HEK293 (cell line): ENCODE measurements around the gene GNAQ.

Source experiments
- CTCF ChIA-PET: fragments of 350-600 bp; formaldehyde crosslinking; extraction: SDS; loops from one replicate; lab custom pipeline; 2021; ENCODE audit warnings: antibody characterized with exemption; lab: Yijun Ruan, JAX
- POLR2A ChIA-PET: fragments of 300-600 bp; formaldehyde crosslinking; extraction: SDS; loops from one replicate; lab custom pipeline; 2020; ENCODE audit warnings: antibody characterized with exemption, inconsistent platforms; lab: Yijun Ruan, JAX
- H3K27ac ChIP-seq: fragments of 200-500 bp; sonication (Bioruptor generic); 2 replicates; pipeline ENCODE4 v1.5.1; 2014; ENCODE audit warnings: low read depth, low read length, control low read depth, inconsistent platforms; ENCODE audit errors: extremely low read depth
- H3K36me3 ChIP-seq, 2 experiments: fragments of 200-500 bp in 1 of 2; sonication (Bioruptor generic) in 1 of 2; 1 replicate in 1 of 2; 2 replicates in 1 of 2; pipeline ENCODE4 v1.5.1; 2014 to 2017; ENCODE audit warnings: inconsistent platforms in 2 of 2, low read length in 2 of 2; ENCODE audit not compliant: control insufficient read depth in 2 of 2, insufficient read depth in 1 of 2
- H3K4me1 ChIP-seq: fragments of 200-500 bp; sonication (Bioruptor generic); 2 replicates; pipeline ENCODE4 v1.5.1; 2014; ENCODE audit warnings: mild to moderate bottlenecking, low read length, inconsistent platforms; ENCODE audit not compliant: control insufficient read depth, insufficient read depth
- H3K4me3 ChIP-seq: 2 replicates; pipeline ENCODE4 v1.5.1; 2011; ENCODE audit warnings: low read depth, mild to moderate bottlenecking, control low read depth, low read length, moderate library complexity
- H3K9me3 ChIP-seq: fragments of 200-500 bp; sonication (Bioruptor generic); 2 replicates; pipeline ENCODE4 v1.5.1; 2014; ENCODE audit warnings: low read depth, low read length, inconsistent platforms; ENCODE audit not compliant: control insufficient read depth, insufficient read depth
- YY1 ChIP-seq: fragments of 450-650 bp; formaldehyde crosslinking; IDR thresholded peaks from 2 replicates; pipeline ENCODE4 v1.5.1; 2018; ENCODE audit warnings: missing biosample characterization, missing genetic modification characterization
- ZBTB7A ChIP-seq: fragments of 450-650 bp; formaldehyde crosslinking; IDR thresholded peaks from 2 replicates; pipeline ENCODE4 v1.5.1; 2016; ENCODE audit warnings: low read depth, missing biosample characterization, missing genetic modification characterization
- ZNF132 ChIP-seq: fragments of 450-650 bp; formaldehyde crosslinking; IDR thresholded peaks from 2 replicates; pipeline ENCODE4 v1.5.1; 2017; ENCODE audit warnings: missing biosample characterization, missing genetic modification characterization, borderline replicate concordance
- ZNF280C ChIP-seq: fragments of 450-650 bp; formaldehyde crosslinking; IDR thresholded peaks from 2 replicates; pipeline ENCODE4 v1.5.1; 2016; ENCODE audit warnings: missing biosample characterization, missing genetic modification characterization
- ZNF350 ChIP-seq: fragments of 450-650 bp; formaldehyde crosslinking; IDR thresholded peaks from 2 replicates; pipeline ENCODE4 v1.5.0; 2017; ENCODE audit warnings: missing biosample characterization, mild to moderate bottlenecking, missing genetic modification characterization
- ZNF37A ChIP-seq: fragments of 450-650 bp; IDR thresholded peaks from 2 replicates; pipeline ENCODE4 v1.5.1; 2018; ENCODE audit warnings: missing biosample characterization, missing genetic modification characterization
- ZNF518A ChIP-seq: fragments of 450-650 bp; formaldehyde crosslinking; conservative IDR thresholded peaks from 2 replicates; pipeline ENCODE4 v1.5.1; 2016; ENCODE audit warnings: low read depth, missing biosample characterization, missing genetic modification characterization
- ZNF585B ChIP-seq: fragments of 450-650 bp; formaldehyde crosslinking; IDR thresholded peaks from 2 replicates; pipeline ENCODE4 v1.5.1; 2016; ENCODE audit warnings: missing biosample characterization, missing genetic modification characterization
- ZNF626 ChIP-seq: fragments of 450-650 bp; sonication (Bioruptor Pico); formaldehyde crosslinking; IDR thresholded peaks from 2 replicates; pipeline ENCODE4 v1.5.1; 2018; ENCODE audit warnings: missing biosample characterization, missing genetic modification characterization, inconsistent platforms
- ZNF639 ChIP-seq: fragments of 450-650 bp; formaldehyde crosslinking; IDR thresholded peaks from 2 replicates; pipeline ENCODE4 v1.5.1; 2016; ENCODE audit warnings: missing biosample characterization, missing genetic modification characterization
- TF ChIP-seq, protein P1 (sequence below): fragments of 450-650 bp; formaldehyde crosslinking; IDR thresholded peaks from 2 replicates; pipeline ENCODE4 v1.5.1; 2017; ENCODE audit warnings: missing biosample characterization, missing genetic modification characterization
- TF ChIP-seq, protein P2 (sequence below): fragments of 450-650 bp; formaldehyde crosslinking; IDR thresholded peaks from 2 replicates; pipeline ENCODE4 v1.5.1; 2016; ENCODE audit warnings: missing biosample characterization, missing genetic modification characterization
- TF ChIP-seq, protein P3 (sequence below): fragments of 450-650 bp; formaldehyde crosslinking; IDR thresholded peaks from 2 replicates; pipeline ENCODE4 v1.5.1; 2016; ENCODE audit warnings: missing biosample characterization, missing genetic modification characterization, borderline replicate concordance

GNAQ gene

DNA sequence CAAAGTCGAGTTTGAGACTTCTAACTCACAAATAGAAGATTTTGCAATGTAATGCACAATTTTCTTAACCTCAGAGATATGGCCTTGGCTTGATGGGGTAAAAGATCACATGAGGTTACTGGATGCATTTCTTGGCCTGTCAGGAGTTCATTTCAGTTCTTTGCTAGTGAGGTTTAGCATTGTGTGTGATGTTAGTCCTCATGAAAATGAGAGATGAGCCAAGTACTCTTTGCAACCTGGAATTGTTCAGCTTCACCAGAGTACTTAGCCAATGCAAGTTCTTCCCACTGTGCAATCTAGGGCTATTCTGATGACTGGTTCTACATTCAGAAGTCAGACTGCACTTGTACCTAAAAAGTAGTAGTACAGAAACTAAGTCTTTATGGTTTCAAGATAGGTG lies 24.9 kb downstream of the GNAQ start:
- H3K36me3 ChIP-seq = no peaks in the 10 kb centered on the region
- H3K4me3 ChIP-seq = no peak overlapping the region
- no peaks in the 10 kb centered on the region for H3K9me3 ChIP-seq
- TF ChIP-seq ZNF350 = no peak
- no peak for TF ChIP-seq ZNF37A (tag by site-specific recombination)
- TF ChIP-seq YY1 = no peak
- TF ChIP-seq ZNF639 (tag by site-specific recombination) = no peak
- no peak for TF ChIP-seq ZNF585B (tag by site-specific recombination)
- TF ChIP-seq, protein P1, sequence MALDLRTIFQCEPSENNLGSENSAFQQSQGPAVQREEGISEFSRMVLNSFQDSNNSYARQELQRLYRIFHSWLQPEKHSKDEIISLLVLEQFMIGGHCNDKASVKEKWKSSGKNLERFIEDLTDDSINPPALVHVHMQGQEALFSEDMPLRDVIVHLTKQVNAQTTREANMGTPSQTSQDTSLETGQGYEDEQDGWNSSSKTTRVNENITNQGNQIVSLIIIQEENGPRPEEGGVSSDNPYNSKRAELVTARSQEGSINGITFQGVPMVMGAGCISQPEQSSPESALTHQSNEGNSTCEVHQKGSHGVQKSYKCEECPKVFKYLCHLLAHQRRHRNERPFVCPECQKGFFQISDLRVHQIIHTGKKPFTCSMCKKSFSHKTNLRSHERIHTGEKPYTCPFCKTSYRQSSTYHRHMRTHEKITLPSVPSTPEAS (tag by site-specific recombination) = no peak
- TF ChIP-seq ZNF626 = no peak
- no peak for TF ChIP-seq ZNF132
- no peak for TF ChIP-seq ZNF280C (tag by site-specific recombination)
- TF ChIP-seq, protein P2, sequence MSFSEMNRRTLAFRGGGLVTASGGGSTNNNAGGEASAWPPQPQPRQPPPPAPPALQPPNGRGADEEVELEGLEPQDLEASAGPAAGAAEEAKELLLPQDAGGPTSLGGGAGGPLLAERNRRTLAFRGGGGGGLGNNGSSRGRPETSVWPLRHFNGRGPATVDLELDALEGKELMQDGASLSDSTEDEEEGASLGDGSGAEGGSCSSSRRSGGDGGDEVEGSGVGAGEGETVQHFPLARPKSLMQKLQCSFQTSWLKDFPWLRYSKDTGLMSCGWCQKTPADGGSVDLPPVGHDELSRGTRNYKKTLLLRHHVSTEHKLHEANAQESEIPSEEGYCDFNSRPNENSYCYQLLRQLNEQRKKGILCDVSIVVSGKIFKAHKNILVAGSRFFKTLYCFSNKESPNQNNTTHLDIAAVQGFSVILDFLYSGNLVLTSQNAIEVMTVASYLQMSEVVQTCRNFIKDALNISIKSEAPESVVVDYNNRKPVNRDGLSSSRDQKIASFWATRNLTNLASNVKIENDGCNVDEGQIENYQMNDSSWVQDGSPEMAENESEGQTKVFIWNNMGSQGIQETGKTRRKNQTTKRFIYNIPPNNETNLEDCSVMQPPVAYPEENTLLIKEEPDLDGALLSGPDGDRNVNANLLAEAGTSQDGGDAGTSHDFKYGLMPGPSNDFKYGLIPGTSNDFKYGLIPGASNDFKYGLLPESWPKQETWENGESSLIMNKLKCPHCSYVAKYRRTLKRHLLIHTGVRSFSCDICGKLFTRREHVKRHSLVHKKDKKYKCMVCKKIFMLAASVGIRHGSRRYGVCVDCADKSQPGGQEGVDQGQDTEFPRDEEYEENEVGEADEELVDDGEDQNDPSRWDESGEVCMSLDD (tag by site-specific recombination) = no peak
- TF ChIP-seq, protein P3, sequence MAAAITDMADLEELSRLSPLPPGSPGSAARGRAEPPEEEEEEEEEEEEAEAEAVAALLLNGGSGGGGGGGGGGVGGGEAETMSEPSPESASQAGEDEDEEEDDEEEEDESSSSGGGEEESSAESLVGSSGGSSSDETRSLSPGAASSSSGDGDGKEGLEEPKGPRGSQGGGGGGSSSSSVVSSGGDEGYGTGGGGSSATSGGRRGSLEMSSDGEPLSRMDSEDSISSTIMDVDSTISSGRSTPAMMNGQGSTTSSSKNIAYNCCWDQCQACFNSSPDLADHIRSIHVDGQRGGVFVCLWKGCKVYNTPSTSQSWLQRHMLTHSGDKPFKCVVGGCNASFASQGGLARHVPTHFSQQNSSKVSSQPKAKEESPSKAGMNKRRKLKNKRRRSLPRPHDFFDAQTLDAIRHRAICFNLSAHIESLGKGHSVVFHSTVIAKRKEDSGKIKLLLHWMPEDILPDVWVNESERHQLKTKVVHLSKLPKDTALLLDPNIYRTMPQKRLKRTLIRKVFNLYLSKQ = no peak
- TF ChIP-seq ZNF518A (tag by site-specific recombination) = no peak
- TF ChIP-seq ZBTB7A (tag by site-specific recombination) = no peak
- H3K27ac ChIP-seq = no peak overlapping the region
- ChIA-PET CTCF (interaction anchor here (0.6 to 1.2 kb wide), 3 partner anchors 30 to 348 kb away, joined by 3 to 5 read pairs (median 4); no protein-coding TSS in a partner anchor), POLR2A (no interaction called here)
- H3K4me1 ChIP-seq = peaks cover 14% of the 10 kb centered on the region
